ENCODE results near the gene NGRN.

The NGRN gene

GRCh38 chr15:90318591-90318990, 53.1 kb downstream of the NGRN start:
- DNase-seq (ENCODE audit: low spot score) = no peak

- DNase-seq (ENCODE audit: low spot score) = peak; percentile 95
These were observed 54.8 kb downstream of the NGRN start for GRCh38 chr15:90320062-90320884.

GRCh38 chr15:90320885-90321278, 55.4 kb downstream of the NGRN start:
- no peak for DNase-seq (ENCODE audit: low spot score)

Data from Ammon's horn (tissue), 1 donor.